NCI-H524 (cell line): Measurements from ENCODE around the gene GMPPA.

Source experiments
- DNase-seq, 2 experiments: peaks; one replicate each; lab custom pipeline; 2025; lab: John Stamatoyannopoulos, UW

The GMPPA gene

GRCh38 chr2:219498280-219499057 is at the start of gene GMPPA:
GMPPA (plus strand) TSS chr2:219498891; CDS start chr2:219499976, 1,085 bp downstream.
- peak; percentile 95 to 97 for DNase-seq

GRCh38 chr2:219449609-219450008 is 49.1 kb upstream of the GMPPA start:
- no peak for DNase-seq

GRCh38 chr2:219451661-219452360 is 46.9 kb upstream of the GMPPA start:
- no peak for DNase-seq

GRCh38 chr2:219452361-219453317 is 46.1 kb upstream of the GMPPA start:
- DNase-seq, result no peak

- DNase-seq, result peak; percentile 18 to 87
Observed at GRCh38 chr2:219453671-219454590, 44.8 kb upstream of the GMPPA start.

GRCh38 chr2:219455581-219455980 is 43.1 kb upstream of the GMPPA start:
- DNase-seq, result no peak

- peak; percentile 3 to 20 for DNase-seq
Observed at GRCh38 chr2:219457784-219458369, 40.8 kb upstream of the GMPPA start.

- DNase-seq, result no peak
Observed at GRCh38 chr2:219458996-219459395, 39.7 kb upstream of the GMPPA start.

- peak; percentile 21 to 55 for DNase-seq
Observed at GRCh38 chr2:219459460-219460311, 39.0 kb upstream of the GMPPA start.

- DNase-seq, result peak; percentile 54 to 80
Observed at GRCh38 chr2:219460424-219460926, 38.2 kb upstream of the GMPPA start.

GRCh38 chr2:219461047-219461514 is 37.6 kb upstream of the GMPPA start:
- no peak for DNase-seq

GRCh38 chr2:219461669-219462068 is 37.0 kb upstream of the GMPPA start:
- no peak for DNase-seq

- no peak for DNase-seq
Observed at GRCh38 chr2:219462349-219462748, 36.3 kb upstream of the GMPPA start.

GRCh38 chr2:219464286-219465032 is 34.2 kb upstream of the GMPPA start:
- DNase-seq, result no peak

- DNase-seq, result no peak
Observed at GRCh38 chr2:219465659-219466561, 32.8 kb upstream of the GMPPA start.

GRCh38 chr2:219466816-219467735 is 31.6 kb upstream of the GMPPA start:
- no peak for DNase-seq

- no peak for DNase-seq
Observed at GRCh38 chr2:219467736-219468075, 31.0 kb upstream of the GMPPA start.
